ENCODE measurements around the gene C6orf15.

DNA sequence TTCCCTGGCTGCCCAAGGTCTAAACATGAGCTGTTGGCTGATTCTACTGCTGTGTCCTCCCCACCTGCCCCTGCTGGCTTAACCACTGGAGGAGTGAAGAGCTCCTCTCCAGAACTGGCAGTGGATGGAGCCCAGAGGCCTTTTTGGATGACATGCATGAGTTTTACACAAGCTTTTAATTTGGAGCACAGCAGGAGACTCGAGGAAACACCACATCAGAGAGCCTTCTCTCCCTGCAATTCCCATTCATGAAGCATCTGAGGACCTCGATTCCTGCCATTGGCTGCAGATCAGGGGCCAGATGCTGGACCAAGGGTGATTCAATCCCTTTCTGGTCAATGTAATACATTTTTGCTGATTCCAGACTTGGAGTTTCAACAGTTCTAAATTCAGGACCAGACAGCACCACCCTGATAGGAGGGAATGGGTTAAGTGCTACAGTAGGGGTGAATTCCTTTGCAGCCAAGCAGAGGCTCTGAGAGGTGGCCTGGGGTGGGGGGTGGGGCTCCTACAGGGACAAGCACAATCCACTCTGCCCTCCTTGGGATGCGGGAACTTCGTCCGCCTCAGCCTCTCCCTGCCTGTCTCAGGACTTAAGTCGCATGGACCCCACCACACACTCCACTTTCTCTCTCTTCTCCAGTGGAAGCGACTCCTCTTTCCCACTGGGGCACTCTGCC, 1.6 kb upstream of the C6orf15 start:
- TF ChIP-seq, protein P1, sequence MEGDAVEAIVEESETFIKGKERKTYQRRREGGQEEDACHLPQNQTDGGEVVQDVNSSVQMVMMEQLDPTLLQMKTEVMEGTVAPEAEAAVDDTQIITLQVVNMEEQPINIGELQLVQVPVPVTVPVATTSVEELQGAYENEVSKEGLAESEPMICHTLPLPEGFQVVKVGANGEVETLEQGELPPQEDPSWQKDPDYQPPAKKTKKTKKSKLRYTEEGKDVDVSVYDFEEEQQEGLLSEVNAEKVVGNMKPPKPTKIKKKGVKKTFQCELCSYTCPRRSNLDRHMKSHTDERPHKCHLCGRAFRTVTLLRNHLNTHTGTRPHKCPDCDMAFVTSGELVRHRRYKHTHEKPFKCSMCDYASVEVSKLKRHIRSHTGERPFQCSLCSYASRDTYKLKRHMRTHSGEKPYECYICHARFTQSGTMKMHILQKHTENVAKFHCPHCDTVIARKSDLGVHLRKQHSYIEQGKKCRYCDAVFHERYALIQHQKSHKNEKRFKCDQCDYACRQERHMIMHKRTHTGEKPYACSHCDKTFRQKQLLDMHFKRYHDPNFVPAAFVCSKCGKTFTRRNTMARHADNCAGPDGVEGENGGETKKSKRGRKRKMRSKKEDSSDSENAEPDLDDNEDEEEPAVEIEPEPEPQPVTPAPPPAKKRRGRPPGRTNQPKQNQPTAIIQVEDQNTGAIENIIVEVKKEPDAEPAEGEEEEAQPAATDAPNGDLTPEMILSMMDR (IDR thresholded peaks at IDR 0.05; ENCODE audit: poor library complexity, severe bottlenecking) = no peak
- TF ChIP-seq SMC3 (conservative IDR thresholded peaks at IDR 0.05; ENCODE audit: poor library complexity) (no peak), TAF1 (IDR thresholded peaks at IDR 0.05; ENCODE audit: low read depth) (no peak)
